HEK293T (cell line): ENCODE data around the gene SDC3.

Source experiments
- BHLHE40 ChIP-seq: fragments of 450-650 bp; IDR thresholded peaks from 2 replicates; pipeline ENCODE4 v1.6.1; 2016; ENCODE audit warnings: mild to moderate bottlenecking, moderate library complexity, borderline replicate concordance
- CTBP1 ChIP-seq: fragments of 450-650 bp; IDR thresholded peaks from 2 replicates; pipeline ENCODE4 v1.6.1; 2016; ENCODE audit warnings: borderline replicate concordance
- HDGF ChIP-seq: fragments of 450-650 bp; IDR thresholded peaks from 2 replicates; pipeline ENCODE4 v1.6.1; 2017; ENCODE audit warnings: antibody characterized with exemption, borderline replicate concordance
- L3MBTL2 ChIP-seq: fragments of 450-650 bp; conservative IDR thresholded peaks from 2 replicates; pipeline ENCODE4 v1.6.1; 2016; ENCODE audit warnings: mild to moderate bottlenecking
- TARDBP ChIP-seq: fragments of 450-650 bp; IDR thresholded peaks from 2 replicates; pipeline ENCODE4 v1.6.1; 2016

DNA sequence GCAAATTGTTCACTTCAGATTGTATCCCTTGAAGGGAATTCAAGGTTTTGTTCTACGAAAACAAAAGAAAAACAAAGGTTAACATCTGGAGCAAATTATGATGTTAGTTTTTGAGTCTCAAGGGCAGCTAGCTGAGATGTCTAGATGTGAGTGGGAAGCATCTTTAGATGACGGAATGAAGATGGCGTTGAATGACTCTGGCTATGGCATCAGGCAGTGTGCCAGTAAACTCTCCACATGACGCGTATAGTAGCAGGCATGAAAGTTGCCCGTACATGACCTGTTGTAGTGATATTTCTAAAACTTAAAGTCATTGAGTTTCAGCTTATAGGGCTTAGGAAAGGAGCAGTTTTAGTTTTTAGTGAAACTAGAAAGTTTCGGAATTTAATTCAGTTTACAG, 12.3 kb upstream of the SDC3 start:
- TF ChIP-seq L3MBTL2 (no peak), HDGF (no peak), BHLHE40 (no peak), TARDBP (no peak), CTBP1 (no peak)
